Endothelial cell of umbilical vein (primary cell): Measurements from ENCODE around the gene KRTAP13-2. TPM values are rescaled to one million over a fixed set of nuclear protein-coding genes. Genes with fewer than 3 reads are reported as not detected.

Source experiments
- BruUV-seq: library from RNA; stranded (reverse); fragments of 400-500 nt; replicated peaks from 2 replicates; lab custom pipeline; 2021; lab: Mats Ljungman, UMichigan
- CTCF ChIA-PET: fragments of 300-600, 350-600 bp; sonication (Branson Sonifier 250); formaldehyde crosslinking; loops from one replicate; lab custom pipeline; 2021; ENCODE audit warnings: antibody characterized with exemption, inconsistent platforms; lab: Charles Lee
- POLR2A ChIA-PET: fragments of 300-600, 350-600 bp; sonication (Branson Sonifier 250); formaldehyde crosslinking; loops from one replicate; lab custom pipeline; 2021; ENCODE audit warnings: antibody characterized with exemption, inconsistent platforms; lab: Charles Lee
- DNase-seq: peaks from one replicate; pipeline ENCODE4 v3.0.0-alpha.2; 2011; ENCODE audit warnings: low read depth, low spot score
- FAIRE-seq: peaks from 2 replicates; lab custom pipeline; 2011; peaks lifted over from hg19 to GRCh38; lab: Jason Lieb, UNC
- H2AFZ ChIP-seq: 2 replicates; pipeline ENCODE4 v1.6.0; 2012; ENCODE audit warnings: low read depth, low read length, control low read depth, inconsistent platforms
- H3K27ac ChIP-seq: 2 replicates; pipeline ENCODE4 v1.5.1; 2011; ENCODE audit warnings: low read depth, mild to moderate bottlenecking, control low read depth, low read length, moderate library complexity; ENCODE audit not compliant: insufficient read depth
- H3K27me3 ChIP-seq, 2 experiments: 2 replicates each; pipeline versions ENCODE4 v1.6.0 to v1.6.1; 2011; ENCODE audit warnings: low read length in 2 of 2, mixed read lengths in 1 of 2; ENCODE audit not compliant: control insufficient read depth in 2 of 2, insufficient read depth in 2 of 2
- H3K36me3 ChIP-seq, 2 experiments: 2 replicates in 1 of 2; 3 replicates in 1 of 2; pipeline ENCODE4 v1.5.1; 2011; ENCODE audit warnings: low read length in 2 of 2, mild to moderate bottlenecking in 1 of 2, moderate library complexity in 1 of 2; ENCODE audit not compliant: control insufficient read depth in 2 of 2, insufficient read depth in 2 of 2; ENCODE audit errors: extremely low read depth in 1 of 2
- H3K4me1 ChIP-seq: 3 replicates; pipeline ENCODE4 v1.5.1; 2011; ENCODE audit warnings: mild to moderate bottlenecking, low read length; ENCODE audit not compliant: control insufficient read depth, insufficient read depth; ENCODE audit errors: extremely low read depth
- H3K4me2 ChIP-seq: 2 replicates; pipeline ENCODE4 v1.6.1; 2011; ENCODE audit warnings: low read length, control low read depth, mixed read lengths; ENCODE audit not compliant: insufficient read depth
- H3K4me3 ChIP-seq, 3 experiments: fragments of 200-600 bp in 1 of 3; sonication (generic), shearing (Covaris generic) in 1 of 3; replicated peaks in 1 of 3; 2 replicates each; pipeline ENCODE4 v1.5.1; 2011 to 2016; ENCODE audit warnings: control low read depth in 3 of 3, low read length in 3 of 3, mild to moderate bottlenecking in 2 of 3, inconsistent platforms in 1 of 3, low read depth in 1 of 3, moderate library complexity in 1 of 3; ENCODE audit not compliant: insufficient read depth in 1 of 3
- H3K79me2 ChIP-seq: 2 replicates; pipeline ENCODE4 v1.6.0; 2012; ENCODE audit warnings: low read length, inconsistent platforms; ENCODE audit not compliant: control insufficient read depth, insufficient read depth
- H3K9ac ChIP-seq: replicated peaks from 2 replicates; pipeline ENCODE3; 2011; ENCODE audit warnings: low read length, control low read depth; ENCODE audit not compliant: insufficient read depth; ENCODE audit errors: extremely low read depth
- H3K9me1 ChIP-seq: replicated peaks from 3 replicates; pipeline ENCODE4 v1.6.0; 2011; ENCODE audit warnings: mild to moderate bottlenecking, low read length; ENCODE audit not compliant: control insufficient read depth, insufficient read depth; ENCODE audit errors: extremely low read depth
- H3K9me3 ChIP-seq: replicated peaks from 2 replicates; pipeline ENCODE4 v1.5.1; 2012; ENCODE audit warnings: low read length, inconsistent platforms; ENCODE audit not compliant: control insufficient read depth, insufficient read depth
- H4K20me1 ChIP-seq: replicated peaks from 2 replicates; pipeline ENCODE3; 2011; ENCODE audit warnings: mild to moderate bottlenecking, low read length; ENCODE audit not compliant: control insufficient read depth, insufficient read depth; ENCODE audit errors: extremely low read depth
- CTCF ChIP-seq, 2 donors: IDR thresholded peaks; 1 replicate in 1 of 2; 2 replicates in 1 of 2; pipeline ENCODE4 v1.5.1; 2011; ENCODE audit warnings: low read length in 2 of 2, mild to moderate bottlenecking in 2 of 2, moderate library complexity in 2 of 2, control low read depth in 1 of 2, inconsistent platforms in 1 of 2, low read depth in 1 of 2; ENCODE audit not compliant: insufficient read depth in 1 of 2; ENCODE audit errors: extremely low read depth in 1 of 2
- EZH2 ChIP-seq: IDR thresholded peaks from 2 replicates; pipeline ENCODE4 v1.6.1; 2012; ENCODE audit warnings: borderline replicate concordance, low read depth, mild to moderate bottlenecking, moderate library complexity, low read length, inconsistent platforms; ENCODE audit not compliant: severe bottlenecking
- FOS ChIP-seq: IDR thresholded peaks from 2 replicates; pipeline ENCODE4 v1.6.1; 2011; ENCODE audit warnings: mild to moderate bottlenecking, low read length, moderate library complexity, borderline replicate concordance; ENCODE audit not compliant: insufficient read depth
- GATA2 ChIP-seq: IDR thresholded peaks from 2 replicates; pipeline ENCODE4 v1.7.0; 2011; ENCODE audit warnings: low read depth, mild to moderate bottlenecking, moderate library complexity, mixed read lengths, low read length; ENCODE audit not compliant: insufficient read length, insufficient read depth
- JUN ChIP-seq: IDR thresholded peaks from 2 replicates; pipeline ENCODE4 v1.6.1; 2011; ENCODE audit warnings: borderline replicate concordance, low read depth; ENCODE audit not compliant: insufficient read length, insufficient read depth
- MAX ChIP-seq: IDR thresholded peaks from 2 replicates; pipeline ENCODE4 v1.6.1; 2011; ENCODE audit not compliant: insufficient read depth, insufficient read length
- MYC ChIP-seq: IDR thresholded peaks from one replicate; pipeline ENCODE4 v1.6.1; 2011; ENCODE audit warnings: mild to moderate bottlenecking, low read depth, low read length
- POLR2A ChIP-seq: IDR thresholded peaks from 2 replicates; pipeline ENCODE4 v1.6.1; 2012; ENCODE audit warnings: low read depth, mild to moderate bottlenecking, control low read depth, low read length
- POLR2AphosphoS5 ChIP-seq: IDR thresholded peaks from 2 replicates; pipeline ENCODE4 v1.6.1; 2012; ENCODE audit warnings: low read depth, mild to moderate bottlenecking, control low read depth, low read length, moderate library complexity; ENCODE audit not compliant: insufficient read depth
- dilution Hi-C: fragments of 300-500 bp; cut with MboI; formaldehyde crosslinking; loops from one replicate; pipeline ENCODE4 v1.15.0; 2019; ENCODE audit warnings: low sequenced_read_pairs; ENCODE audit not compliant: extremely low pct_ligation_motif_present
- intact Hi-C: fragments of 100-400 bp; cut with micrococcal nuclease; formaldehyde crosslinking; loops from one replicate; pipeline ENCODE4 v1.10.0; 2022
- polyA plus RNA-seq, 4 experiments: library from polyadenylated mRNA; depleted of rRNA in 3 of 4; stranded (reverse) in 3 of 4; unstranded in 1 of 4; fragments of >200 nt; gene quantifications; 2 replicates each; pipeline versions ENCODE4 v1.2.1 to v1.2.3, GENCODE V29; 2011 to 2012; ENCODE audit warnings: missing spikeins in 1 of 4
- total RNA-seq: library from RNA; stranded (reverse); gene quantifications from 2 replicates; pipeline ENCODE4 v1.2.3, GENCODE V29; 2021

Gene KRTAP13-2
- total and polyA plus RNA-seq, 2 donors (not counting 3 experiments of a cell fraction or from before 2014, with no cell fraction given) = not detected

DNA sequence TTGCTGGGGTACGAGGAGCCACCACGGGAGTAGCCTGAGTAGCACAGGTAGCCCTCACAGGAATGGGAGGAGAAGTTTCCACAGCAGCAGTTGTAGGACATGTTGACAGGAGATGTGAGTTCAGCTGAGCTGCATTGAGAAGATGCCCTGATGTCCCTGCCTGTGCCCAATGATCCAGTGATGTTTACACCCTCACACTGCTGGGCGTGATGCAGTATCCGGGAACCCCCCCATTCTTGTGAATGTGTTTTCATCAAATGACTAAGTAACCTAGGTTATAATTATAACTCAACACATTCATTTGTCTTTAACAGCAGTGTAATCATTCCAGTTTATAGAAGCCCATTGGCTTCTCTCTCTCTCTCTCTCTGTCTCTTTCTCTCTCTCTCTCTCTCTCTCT, 23.6 kb downstream of the KRTAP13-2 start, which contains the start of gene KRTAP23-1:
Gene KRTAP23-1 (minus strand): TSS at position 101 of the 400 bp plus-strand sequence. CDS start 0 bp downstream, at position 101.
- ChIA-PET CTCF (no interaction called here), POLR2A (no interaction called here)
- BruUV-seq = no TSS peak
- intact Hi-C loops = no loop called here
- no peak within 1 kb of the TSS for H3K4me3 ChIP-seq
- H3K36me3 ChIP-seq = no peaks in the 10 kb centered on the region
- no peaks in the 10 kb centered on the region for H4K20me1 ChIP-seq
- H3K4me1 ChIP-seq = no peaks in the 10 kb centered on the region
- H3K9ac ChIP-seq = no peak within 1 kb of the TSS
- H3K9me3 ChIP-seq = peaks cover 4% of the 10 kb centered on the region
- no peak for DNase-seq
- H3K27me3 ChIP-seq = no peaks in the 10 kb centered on the region
- dilution Hi-C loops = no loop called here
- H3K27ac ChIP-seq = no peak within 1 kb of the TSS
- H3K4me2 ChIP-seq = no peak within 1 kb of the TSS
- no peaks in the 10 kb centered on the region for H3K79me2 ChIP-seq
- TF ChIP-seq EZH2 (no peak), MAX (no peak), FOS (no peak), JUN (no peak), POLR2A (no peak), CTCF (IDR thresholded peaks at IDR 0.05; ENCODE audit: extremely low read depth in 1 of 2, insufficient read depth in 1 of 2, low read depth in 1 of 2, low read length in 2 of 2) (no peak), MYC (no peak), GATA2 (no peak), POLR2AphosphoS5 (no peak)
- H2AFZ ChIP-seq = no peak within 1 kb of the TSS
- H3K9me1 ChIP-seq = no peaks in the 10 kb centered on the region
- FAIRE-seq = no peak
